HFFc6 (cell line): ENCODE data around the gene SCYGR3. TPM values are rescaled to one million over a fixed set of nuclear protein-coding genes. Genes with fewer than 3 reads are reported as not detected.
"Not testable (repeated sequence)": the region's sequence is repeated elsewhere in the genome, so short reads cannot be mapped to it uniquely, and the experiment has no call there.

Source experiments
- DNase-seq: peaks from one replicate; pipeline ENCODE4 v3.0.0-alpha.2; 2018
- H3K27ac Mint-ChIP-seq: 2 replicates; pipeline ENCODE4 v1.8.0; 2020; ENCODE audit warnings: mild to moderate bottlenecking, mixed read lengths
- H3K27me3 Mint-ChIP-seq: 2 replicates; pipeline ENCODE4 v1.8.0; 2021; ENCODE audit warnings: mild to moderate bottlenecking, moderate library complexity, mixed read lengths; ENCODE audit not compliant: insufficient read depth
- H3K36me3 Mint-ChIP-seq: 2 replicates; pipeline ENCODE4 v1.8.0; 2021; ENCODE audit warnings: low read depth, mixed read lengths
- H3K4me1 Mint-ChIP-seq: 2 replicates; pipeline ENCODE4 v1.8.0; 2020; ENCODE audit warnings: low read depth, mixed read lengths
- H3K4me3 Mint-ChIP-seq: 2 replicates; pipeline ENCODE4 v1.8.0; 2020; ENCODE audit warnings: mild to moderate bottlenecking, moderate library complexity, mixed read lengths
- H3K9me3 Mint-ChIP-seq: 2 replicates; pipeline ENCODE4 v1.8.0; 2020; ENCODE audit warnings: mild to moderate bottlenecking, mixed read lengths
- total RNA-seq, 6 experiments: library from RNA; stranded (reverse); fragmentation: NEBNext Ultra II Directional; extraction: Animal tissue kit (Norgen Biotek cat#: 25700); gene quantifications; 2 replicates in 1 of 6; 3 replicates in 5 of 6; pipeline ENCODE4 v1.2.3, GENCODE V29; 2021
- TF ChIP-seq, protein P1 (sequence below): fragments of 200-600 bp; sonication (generic); IDR thresholded peaks from 2 replicates; pipeline ENCODE4 v1.5.0; 2021; ENCODE audit warnings: antibody characterized with exemption, mild to moderate bottlenecking

SCYGR3 gene
- total RNA-seq, 6 experiments from 2014 or later: not detected

DNA sequence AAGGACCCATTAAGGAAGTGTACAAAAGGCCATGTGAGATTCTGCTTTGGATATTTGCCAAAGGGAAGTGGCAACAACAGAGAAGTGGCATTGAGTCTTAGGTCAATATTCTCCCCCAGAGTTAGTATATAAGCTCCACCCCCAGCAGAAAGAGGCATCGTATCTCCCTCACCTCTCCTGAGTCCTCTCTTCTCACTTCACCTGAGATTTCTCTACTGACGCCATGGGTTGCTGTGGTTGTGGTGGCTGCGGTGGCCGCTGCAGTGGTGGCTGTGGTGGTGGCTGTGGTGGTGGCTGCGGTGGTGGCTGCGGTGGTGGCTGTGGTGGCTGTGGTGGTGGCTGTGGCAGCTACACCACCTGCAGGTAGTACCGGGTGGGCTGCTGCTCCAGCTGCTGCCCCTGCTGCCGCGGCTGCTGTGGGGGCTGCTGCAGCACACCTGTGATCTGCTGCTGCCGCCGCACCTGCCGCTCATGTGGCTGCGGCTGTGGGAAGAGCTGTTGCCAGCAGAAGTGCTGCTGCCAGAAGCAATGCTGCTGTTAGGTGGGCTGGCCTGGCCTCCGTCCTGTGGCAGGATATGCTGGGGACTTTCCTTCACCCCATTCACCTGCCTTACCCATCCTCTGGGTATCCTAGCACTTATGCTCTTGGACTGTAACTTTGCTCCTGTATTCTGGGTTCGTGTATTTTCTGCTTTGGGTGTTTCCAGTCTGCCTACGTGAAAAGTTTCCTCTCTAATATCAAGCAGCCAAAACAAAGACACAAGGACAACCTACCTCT lies 5.9 kb downstream of the SCYGR3 start:
- H3K27me3 Mint-ChIP-seq: peaks cover 9% of the 10 kb centered on the region
- no peak overlapping the region for H3K27ac Mint-ChIP-seq
- H3K4me3 Mint-ChIP-seq: no peak overlapping the region
- DNase-seq: no peak
- TF ChIP-seq, protein P1, sequence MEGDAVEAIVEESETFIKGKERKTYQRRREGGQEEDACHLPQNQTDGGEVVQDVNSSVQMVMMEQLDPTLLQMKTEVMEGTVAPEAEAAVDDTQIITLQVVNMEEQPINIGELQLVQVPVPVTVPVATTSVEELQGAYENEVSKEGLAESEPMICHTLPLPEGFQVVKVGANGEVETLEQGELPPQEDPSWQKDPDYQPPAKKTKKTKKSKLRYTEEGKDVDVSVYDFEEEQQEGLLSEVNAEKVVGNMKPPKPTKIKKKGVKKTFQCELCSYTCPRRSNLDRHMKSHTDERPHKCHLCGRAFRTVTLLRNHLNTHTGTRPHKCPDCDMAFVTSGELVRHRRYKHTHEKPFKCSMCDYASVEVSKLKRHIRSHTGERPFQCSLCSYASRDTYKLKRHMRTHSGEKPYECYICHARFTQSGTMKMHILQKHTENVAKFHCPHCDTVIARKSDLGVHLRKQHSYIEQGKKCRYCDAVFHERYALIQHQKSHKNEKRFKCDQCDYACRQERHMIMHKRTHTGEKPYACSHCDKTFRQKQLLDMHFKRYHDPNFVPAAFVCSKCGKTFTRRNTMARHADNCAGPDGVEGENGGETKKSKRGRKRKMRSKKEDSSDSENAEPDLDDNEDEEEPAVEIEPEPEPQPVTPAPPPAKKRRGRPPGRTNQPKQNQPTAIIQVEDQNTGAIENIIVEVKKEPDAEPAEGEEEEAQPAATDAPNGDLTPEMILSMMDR: no peak
- peaks cover 10% of the 10 kb centered on the region for H3K4me1 Mint-ChIP-seq
- no peaks in the 10 kb centered on the region for H3K9me3 Mint-ChIP-seq
- H3K36me3 Mint-ChIP-seq: no peaks in the 10 kb centered on the region

DNA sequence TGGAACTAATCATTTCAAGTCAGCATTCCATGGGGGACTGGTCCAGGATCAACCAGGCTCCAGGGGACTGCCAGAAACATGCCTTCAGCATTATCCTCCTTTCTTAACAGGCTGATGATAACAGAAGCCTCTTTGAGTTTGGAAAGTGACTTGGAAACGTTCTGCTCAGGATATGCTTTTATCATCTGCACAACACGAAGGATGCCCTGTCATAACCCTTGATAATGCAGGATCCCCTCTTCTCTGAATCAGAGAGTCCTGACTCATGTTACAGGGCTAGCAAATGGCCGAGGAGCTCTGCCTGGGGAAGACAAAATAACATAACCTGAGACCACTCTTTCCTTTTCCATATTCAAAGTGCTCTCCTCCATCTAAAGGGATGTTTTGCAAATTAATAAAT lies 6.7 kb downstream of the SCYGR3 start:
- Mint-ChIP-seq H3K4me3 (no peak overlapping the region), H3K27ac (no peak overlapping the region), H3K9me3 (no peaks in the 10 kb centered on the region), H3K27me3 (peaks cover 15% of the 10 kb centered on the region), H3K4me1 (peaks cover 10% of the 10 kb centered on the region), H3K36me3 (no peaks in the 10 kb centered on the region)
- TF ChIP-seq, protein P1: no peak
- peak; percentile 12 for DNase-seq

DNA sequence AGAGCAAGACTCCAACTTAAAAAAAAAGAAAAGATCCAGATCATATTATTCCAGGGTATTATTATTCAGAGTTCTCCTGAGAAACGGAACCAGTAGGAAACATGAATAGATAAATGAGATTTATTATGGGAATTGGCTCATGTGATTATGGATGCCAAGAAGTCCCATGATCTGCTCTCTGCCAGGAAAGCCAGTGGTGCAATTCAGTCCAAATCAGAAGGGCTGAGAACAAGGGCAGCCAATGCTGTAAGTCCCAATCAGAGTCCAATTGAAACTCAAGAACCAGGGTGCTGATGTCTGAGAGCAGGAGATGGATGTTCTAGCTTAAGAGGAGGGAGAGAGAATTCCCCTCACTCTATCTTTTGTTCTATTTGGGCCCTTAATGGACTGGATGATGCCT lies 8.2 kb downstream of the SCYGR3 start:
- H3K36me3 Mint-ChIP-seq: no peaks in the 10 kb centered on the region
- H3K9me3 Mint-ChIP-seq: no peaks in the 10 kb centered on the region
- TF ChIP-seq, protein P1: no peak
- peaks cover 10% of the 10 kb centered on the region for H3K4me1 Mint-ChIP-seq
- peaks cover 18% of the 10 kb centered on the region for H3K27me3 Mint-ChIP-seq
- no peak for DNase-seq
- no peak overlapping the region for H3K27ac Mint-ChIP-seq
- H3K4me3 Mint-ChIP-seq: no peak overlapping the region

DNA sequence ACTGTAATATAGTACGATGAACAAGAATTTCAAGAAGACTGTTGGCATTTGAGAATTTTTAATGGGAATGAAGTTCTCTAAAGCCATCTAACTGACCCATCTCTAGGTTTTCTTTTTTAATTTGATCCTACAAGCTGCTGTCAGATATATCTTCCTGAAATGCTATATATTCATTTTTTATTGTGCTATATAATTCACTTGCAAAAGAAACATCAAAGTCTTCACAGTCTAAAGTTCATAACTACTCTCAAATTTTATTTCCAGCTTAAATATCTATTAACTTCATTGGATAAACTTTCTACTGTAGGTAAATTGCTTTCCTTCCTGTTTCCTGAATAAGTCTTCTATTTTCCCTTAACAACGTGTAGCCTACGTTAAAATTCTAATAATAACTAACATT lies 12.3 kb downstream of the SCYGR3 start:
- Mint-ChIP-seq H3K4me3 (no peak overlapping the region), H3K27ac (no peak overlapping the region), H3K36me3 (no peaks in the 10 kb centered on the region), H3K9me3 (no peaks in the 10 kb centered on the region), H3K4me1 (peaks cover 5% of the 10 kb centered on the region; the same call in 1 of the 2 replicates), H3K27me3 (peaks cover 18% of the 10 kb centered on the region)
- TF ChIP-seq, protein P1: no peak
- no peak for DNase-seq

DNA sequence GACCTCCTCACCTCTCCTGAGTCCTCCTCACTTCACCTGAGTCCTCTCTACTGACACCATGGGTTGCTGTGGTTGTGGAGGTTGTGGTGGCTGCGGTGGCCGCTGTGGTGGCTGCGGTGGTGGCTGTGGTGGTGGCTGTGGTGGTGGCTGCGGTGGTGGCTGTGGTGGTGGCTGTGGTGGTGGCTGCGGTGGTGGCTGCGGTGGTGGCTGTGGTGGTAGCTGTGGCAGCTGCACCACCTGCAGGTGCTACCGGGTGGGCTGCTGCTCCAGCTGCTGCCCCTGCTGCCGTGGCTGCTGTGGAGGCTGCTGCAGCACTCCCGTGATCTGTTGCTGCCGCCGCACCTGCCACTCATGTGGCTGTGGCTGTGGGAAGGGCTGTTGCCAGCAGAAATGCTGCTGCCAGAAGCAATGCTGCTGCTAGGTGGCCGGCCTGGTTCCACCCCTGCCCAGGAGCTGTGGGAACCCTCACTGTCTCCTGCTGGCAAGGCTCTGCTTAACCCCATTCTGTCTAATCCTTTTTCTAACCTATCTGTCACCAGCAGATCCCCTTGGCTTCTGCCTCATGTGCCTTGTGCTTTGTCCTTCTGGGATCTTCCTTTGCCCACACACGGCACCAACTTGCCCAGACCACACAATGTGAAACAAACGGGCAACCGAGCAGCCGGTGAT lies 15.7 kb downstream of the SCYGR3 start, which contains the start of gene SCYGR2:
TSS of gene SCYGR2 (plus strand) at position 59 of the 669 bp plus-strand sequence. CDS start at position 59, 0 bp downstream.
- H3K36me3 Mint-ChIP-seq, H3K4me3 Mint-ChIP-seq, DNase-seq, H3K9me3 Mint-ChIP-seq, H3K27ac Mint-ChIP-seq, H3K4me1 Mint-ChIP-seq: not testable (repeated sequence)
- H3K27me3 Mint-ChIP-seq: peaks cover 16% of the 10 kb centered on the region; the same call in 1 of the 2 replicates

DNA sequence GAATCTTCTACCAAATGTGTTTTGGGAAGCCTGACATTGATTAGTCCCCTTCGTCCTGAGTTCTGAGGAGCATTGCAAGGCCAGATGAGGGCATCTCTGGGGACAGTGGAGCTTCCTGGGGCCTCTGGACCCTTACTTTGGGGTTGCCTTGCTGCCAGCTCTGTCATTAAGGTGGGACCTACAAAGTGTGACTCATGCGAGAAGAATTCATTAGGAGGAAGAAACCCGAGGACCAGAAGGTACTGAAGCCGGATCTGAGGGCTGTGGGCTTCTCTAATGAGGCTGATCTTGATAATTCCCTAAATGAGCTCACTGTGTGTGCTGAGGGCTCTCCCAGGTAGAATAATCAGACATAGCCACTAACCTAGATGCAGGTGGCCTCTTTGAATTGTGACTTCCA lies 16.6 kb downstream of the SCYGR3 start:
- Mint-ChIP-seq H3K27ac (no peak overlapping the region), H3K4me3 (no peak overlapping the region), H3K36me3 (no peaks in the 10 kb centered on the region), H3K9me3 (no peaks in the 10 kb centered on the region), H3K27me3 (peaks cover 9% of the 10 kb centered on the region; the same call in 1 of the 2 replicates), H3K4me1 (peaks cover 5% of the 10 kb centered on the region; the same call in 1 of the 2 replicates)
- no peak for DNase-seq
- TF ChIP-seq, protein P1: no peak
